ENCODE results near the gene ADAM33. TPM values are rescaled to one million over a fixed set of nuclear protein-coding genes. Genes with fewer than 3 reads are reported as not detected.

The ADAM33 gene
- 0.09 and 0.11 TPM in 2 replicates for total RNA-seq

GRCh38 chr20:3681931-3682781 lies at the start of gene ADAM33:
TSS of gene ADAM33 (minus strand) at chr20:3682010. CDS start at chr20:3682004, 6 bp downstream.

GRCh38 chr20:3712279-3712873 lies 30.6 kb upstream of the ADAM33 start, which contains the start of gene SIGLEC1:
TSS of gene SIGLEC1 (minus strand) at chr20:3712600. CDS start at chr20:3707128, 5,472 bp downstream.

GRCh38 chr20:3663031-3663701 lies 18.6 kb downstream of the ADAM33 start, which contains the start of gene GFRA4:
TSS of gene GFRA4 (minus strand) at chr20:3663399. CDS start at chr20:3663399, 0 bp downstream.

Other genes starting within 250 kb of the ADAM33 start
- 37.3 and 47.4 TPM in 2 replicates for gene ATRN, start 211.0 kb downstream of the ADAM33 start, total RNA-seq
- not detected in 2 replicates for gene GFRA4, start 18.6 kb downstream of the ADAM33 start, total RNA-seq
- gene SIGLEC1, start 30.6 kb upstream of the ADAM33 start, total RNA-seq = not detected in 2 replicates
- 5.9 and 14.2 TPM in 2 replicates for gene HSPA12B, start 50.7 kb upstream of the ADAM33 start, total RNA-seq
- gene ADISSP, start 85.7 kb upstream of the ADAM33 start, total RNA-seq = 12.1 and 12.5 TPM in 2 replicates
- under 0.01 TPM in 1 of 2 replicates, not detected in the other for gene SPEF1, start 99.4 kb upstream of the ADAM33 start, total RNA-seq
- gene CENPB, start 104.7 kb upstream of the ADAM33 start, total RNA-seq = 72.8 and 82.2 TPM in 2 replicates
- 18.0 and 24.2 TPM in 2 replicates for gene CDC25B, start 114.3 kb upstream of the ADAM33 start, total RNA-seq
- 15.8 and 19.8 TPM in 2 replicates for gene AP5S1, start 138.5 kb upstream of the ADAM33 start, total RNA-seq
- 15.2 and 15.5 TPM in 2 replicates for gene MAVS, start 164.8 kb upstream of the ADAM33 start, total RNA-seq
- 36.0 and 37.3 TPM in 2 replicates for gene PANK2, start 207.4 kb upstream of the ADAM33 start, total RNA-seq